Measurements from ENCODE around the gene IGF1R.

IGF1R gene

DNA sequence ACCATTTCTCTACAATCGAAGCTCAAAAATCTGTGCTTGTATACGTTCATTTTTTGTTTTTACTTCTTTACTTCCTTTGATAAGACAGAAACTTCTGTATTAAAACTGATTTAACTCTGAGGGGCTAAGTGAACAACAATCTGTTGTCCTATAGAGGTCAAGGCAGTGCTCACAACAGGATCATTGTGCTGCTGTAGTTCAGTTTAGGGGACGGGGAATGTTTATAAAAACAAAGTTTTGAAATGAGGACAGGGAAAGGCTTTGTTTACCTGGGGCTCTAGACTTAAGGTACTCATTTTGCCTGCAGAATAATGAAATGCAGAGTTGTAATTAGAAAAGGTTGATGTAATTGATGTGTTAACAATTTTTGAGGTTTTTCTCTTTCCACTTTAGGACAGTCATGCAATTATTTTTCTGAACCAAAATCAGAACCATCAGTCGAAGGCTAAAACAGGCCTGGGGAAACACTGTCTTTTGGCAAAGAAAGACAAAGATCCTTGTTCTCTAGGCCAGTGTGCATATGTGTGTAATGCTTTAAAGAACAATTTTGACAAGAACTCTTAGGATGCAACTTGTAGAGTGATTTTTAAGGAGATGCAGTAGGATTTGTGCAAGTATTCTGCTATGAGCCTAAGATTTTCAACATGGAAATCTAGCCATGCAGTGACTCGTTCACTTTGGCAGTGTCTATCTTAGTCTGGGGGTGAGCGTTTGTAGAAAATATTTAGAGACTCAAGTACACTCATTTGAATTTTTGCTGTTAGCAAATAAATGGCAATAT is 194.0 kb downstream of the IGF1R start:
- no peak for FAIRE-seq

DNA sequence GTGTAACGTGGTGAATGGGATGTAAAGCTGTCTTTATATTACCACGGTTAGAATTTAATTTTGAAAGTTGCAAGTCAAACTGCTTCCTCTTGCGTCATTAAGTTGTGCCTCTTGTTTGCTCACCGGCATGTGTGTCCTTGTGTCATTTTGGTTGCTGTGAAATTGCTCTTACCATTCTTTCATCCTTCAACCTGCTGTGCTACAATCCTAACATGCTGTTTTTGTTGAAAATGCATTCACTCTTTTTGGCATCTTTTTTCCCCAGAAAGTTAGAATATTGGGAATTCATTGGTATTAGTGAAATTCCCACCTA is 194.6 kb downstream of the IGF1R start:
- FAIRE-seq: no peak

DNA sequence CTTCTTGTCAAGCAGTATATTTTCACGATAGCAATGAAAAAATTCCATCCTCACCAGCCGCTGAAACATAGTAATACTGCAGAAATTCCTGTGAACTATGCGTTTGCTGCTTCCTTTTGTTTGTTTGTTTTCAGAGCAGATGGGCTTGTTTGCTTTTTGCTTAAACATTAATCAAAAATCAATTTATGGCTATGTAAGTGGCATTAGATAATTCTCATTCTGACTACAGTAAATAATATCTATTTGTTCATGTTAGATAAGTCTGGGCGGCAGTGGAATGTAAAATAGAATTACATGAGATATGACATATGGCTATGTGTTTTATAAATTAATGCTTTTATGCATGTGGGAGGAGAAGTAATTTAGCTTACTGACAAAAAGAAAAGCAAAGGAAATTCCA is 195.5 kb downstream of the IGF1R start:
- no peak for FAIRE-seq

DNA sequence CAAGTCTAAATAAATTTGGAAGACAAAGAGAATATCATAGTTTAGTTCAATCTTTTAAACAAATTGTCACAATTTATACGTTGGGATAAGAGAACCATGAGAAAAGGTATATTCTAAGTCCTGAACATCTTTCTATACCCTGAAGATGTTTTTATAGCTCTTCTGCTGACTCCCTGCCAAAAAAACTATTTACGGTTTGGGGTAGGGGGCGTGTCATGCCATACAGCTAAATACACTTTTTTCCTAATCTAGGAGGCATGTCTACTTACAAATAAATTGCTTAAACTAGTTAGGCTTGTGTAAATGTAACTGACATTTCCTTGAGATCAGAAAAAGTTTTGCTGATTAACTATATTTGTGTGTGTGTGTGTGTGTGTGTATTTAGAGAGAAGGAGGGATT is 195.9 kb downstream of the IGF1R start:
- no peak for FAIRE-seq

DNA sequence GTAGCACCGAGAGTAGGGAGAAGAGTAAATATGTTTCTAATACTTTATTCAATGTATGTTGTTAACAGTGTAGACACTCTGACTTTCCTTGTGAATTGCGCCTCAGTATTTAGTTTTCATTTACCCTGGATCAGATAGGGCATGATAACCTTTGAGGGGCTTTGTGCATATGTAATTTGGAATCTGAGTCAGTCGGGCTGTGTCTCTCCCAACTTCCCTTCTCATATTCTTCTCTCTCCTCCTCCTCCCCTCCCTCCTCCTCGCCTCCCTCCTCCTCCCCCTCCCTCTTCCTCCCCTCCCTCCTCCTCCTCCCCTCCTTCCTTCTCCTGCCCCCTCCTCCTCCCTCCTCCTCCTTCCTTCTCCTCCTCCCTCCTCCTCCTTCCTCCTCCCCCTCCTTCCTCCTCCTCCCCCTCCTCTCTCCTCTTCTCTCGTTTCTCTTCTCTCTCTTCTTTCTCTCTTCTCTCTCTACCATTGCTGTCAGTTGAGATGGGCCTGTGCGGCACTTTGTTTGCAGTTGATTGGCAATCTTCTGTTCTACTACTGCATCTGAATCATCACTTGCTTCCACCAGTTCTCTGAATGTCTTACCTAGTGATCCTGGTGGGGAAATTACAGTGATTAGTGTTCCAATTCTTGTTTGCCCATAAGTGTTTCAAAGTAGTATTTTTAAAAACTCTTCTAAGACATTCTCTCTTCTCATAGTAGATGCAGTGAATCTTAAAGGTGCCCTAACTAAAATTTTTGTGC is 197.0 kb downstream of the IGF1R start:
- no peak for FAIRE-seq

DNA sequence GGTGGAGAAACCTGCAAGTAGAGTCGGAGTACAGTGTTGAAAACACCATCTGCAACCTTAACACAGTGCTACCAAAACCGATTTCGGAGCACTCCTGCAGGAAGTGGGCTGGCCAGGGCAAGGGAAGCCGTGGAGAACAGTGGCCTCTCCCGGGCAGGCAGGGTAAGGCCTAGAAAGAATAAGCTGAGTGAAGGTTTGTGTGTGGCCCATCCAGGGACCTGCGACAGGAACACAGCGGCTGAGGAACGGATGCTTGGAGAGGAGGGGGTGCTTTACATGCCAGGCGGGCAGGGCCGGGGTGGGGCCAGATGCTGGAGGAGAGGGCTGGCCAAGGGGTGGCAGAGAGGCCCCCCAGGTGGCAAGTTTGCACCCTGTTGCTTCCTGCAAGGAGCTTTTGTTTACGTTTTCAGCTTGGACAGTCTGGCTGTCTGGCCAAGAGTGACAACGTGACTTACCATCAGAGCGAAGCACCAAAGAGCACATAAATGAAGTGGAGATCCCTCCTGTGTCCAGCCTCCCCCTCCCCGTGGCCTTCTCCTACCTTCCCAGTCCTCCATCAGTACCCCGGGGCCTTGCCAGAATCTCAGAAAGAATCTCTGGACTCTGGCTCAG is 202.7 kb downstream of the IGF1R start:
- no peak for FAIRE-seq

DNA sequence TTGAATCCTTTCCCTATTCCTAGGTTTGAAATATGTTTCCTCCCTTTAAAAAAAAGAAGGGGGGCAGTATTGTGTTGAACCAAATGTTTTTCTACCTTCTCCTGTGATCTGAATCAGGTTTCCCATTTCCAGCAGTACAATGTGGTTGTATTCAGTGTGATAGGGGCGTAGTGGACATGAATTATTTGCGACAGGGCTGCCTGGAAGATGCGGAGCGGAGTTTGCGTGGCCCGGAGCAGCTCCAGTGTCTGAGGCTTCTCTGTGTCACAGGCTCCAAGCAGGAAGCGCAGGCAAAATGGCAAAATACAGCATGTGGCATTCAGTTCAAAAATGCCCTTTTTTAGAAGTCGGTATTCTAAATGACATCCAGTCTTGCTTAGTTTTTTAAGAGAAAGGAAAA is 204.8 kb downstream of the IGF1R start:
- FAIRE-seq: peak; percentile 31

DNA sequence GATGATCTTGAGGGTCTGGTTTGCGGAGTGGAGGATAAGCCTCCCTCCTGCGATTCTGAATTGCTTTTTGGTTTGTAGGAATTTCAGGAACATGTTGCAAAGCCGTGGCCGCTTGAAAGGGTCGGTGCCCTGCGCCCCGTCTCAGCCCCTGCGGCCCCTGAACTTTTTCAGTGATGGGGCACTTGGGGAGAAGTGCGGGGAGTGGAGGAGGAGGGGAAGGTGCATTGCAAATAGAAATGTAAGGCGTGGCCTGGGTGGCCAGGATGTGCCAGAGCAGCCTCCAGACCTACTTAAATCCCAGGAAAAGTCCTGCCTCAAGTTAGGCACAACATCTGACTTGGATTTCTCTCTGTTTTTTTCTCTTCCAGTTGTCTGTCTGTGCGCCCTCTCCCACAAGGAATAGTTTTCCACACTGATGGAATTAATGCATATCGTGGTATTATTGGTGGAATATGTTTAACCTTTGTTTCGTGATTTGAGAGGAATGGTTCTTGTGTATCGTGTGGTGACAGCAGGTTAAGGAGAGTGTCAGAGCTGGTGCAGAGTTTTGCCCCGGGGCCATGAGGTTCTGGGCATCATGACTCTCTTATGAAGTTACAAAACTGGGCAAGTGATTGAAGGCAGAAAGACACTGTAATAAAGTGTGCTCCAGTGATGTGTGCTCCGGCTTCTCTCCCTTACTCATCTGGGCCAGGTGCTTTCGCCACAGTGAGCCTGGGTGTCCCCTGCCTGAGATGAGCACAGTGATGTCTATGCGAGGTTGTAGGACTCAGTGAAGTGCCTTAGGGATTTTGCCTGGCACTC is 205.5 kb downstream of the IGF1R start:
- FAIRE-seq: no peak

DNA sequence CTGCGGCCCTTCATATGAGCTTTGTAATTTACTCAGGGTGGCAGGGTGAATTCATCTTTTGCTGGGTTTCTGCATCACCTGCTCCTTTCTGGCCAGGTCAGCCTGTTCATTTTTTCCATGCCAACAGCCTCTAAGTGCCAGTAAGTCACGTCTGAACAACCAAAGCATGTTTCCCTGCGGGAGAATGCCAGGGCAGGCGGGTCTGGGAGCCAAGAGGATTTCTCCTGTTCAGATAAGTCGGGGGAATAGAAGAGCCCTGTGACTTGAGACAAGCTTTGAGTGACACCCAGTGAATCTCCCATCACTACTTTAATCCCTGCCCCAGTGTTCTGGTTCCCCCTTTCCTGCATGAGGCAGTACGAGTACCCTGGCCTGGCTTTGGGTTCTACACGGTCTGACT is 206.2 kb downstream of the IGF1R start:
- no peak for FAIRE-seq

DNA sequence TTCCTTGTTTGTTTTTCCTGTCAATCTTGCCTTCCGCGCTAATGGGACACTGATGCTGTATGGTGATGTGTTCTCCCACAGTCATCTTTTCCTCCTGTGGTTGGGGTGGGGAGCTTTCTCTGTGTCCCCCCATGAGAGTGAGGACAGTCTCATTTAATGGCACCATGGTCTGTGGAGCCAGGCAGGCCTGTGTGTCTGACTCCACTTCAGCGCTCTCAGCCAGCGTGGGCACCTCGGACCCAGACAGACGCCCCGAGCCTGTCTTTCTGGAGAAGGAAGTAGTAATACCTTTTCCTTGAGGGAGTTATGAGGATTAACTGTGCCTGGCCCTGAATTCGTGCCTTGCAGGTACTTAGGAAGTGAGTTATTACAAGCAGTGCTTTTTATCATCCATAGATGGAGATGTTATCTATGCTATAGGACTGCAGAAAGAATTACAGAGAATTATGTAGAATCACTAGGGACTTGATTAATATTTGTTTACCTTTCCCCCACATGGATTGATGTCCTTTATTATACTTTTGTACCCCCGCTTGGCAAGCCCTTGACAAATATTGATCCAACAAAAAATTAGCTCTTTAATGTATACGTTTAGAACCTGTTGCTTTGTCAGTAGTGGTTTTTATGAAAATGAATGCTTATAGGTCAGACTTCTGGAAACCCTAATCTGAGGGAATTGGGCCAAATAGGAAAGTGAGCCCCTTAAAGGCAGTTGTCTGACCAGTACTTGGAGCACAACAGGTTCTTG is 206.9 kb downstream of the IGF1R start:
- no peak for FAIRE-seq

DNA sequence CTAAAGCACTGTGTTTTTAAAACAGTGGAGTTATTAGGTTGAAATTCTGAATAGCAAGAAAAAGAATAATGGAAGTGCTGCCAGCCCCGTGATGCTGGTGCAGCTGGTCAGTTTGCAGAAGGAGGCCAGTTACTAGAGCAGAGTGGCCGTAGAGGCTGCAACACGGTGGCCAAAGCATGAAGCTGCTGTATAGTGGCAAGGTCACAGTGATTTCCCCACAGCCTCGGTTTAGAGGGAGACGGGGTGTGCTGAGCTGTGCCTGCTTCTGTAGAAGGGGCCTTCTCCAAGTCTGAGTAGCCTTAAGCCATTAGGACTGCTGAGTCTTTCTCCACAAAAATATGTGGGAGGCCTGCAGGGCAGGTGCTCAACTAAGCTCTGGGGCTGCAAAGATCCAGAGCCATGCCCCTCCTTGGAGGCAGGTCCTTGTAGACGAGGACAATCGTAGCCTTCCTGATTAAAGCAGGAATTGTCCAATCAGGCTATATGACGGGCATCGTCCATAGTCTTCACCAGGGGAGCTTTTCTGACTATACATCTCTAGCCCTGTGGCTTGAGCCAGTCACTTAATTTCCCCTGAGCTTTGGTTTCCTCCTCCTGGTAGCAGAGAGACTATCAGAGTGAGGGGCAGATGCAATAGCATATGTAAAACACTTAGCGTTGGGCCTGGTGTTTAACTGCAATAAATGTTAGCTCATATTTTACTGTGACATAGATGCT is 207.6 kb downstream of the IGF1R start:
- FAIRE-seq: no peak

DNA sequence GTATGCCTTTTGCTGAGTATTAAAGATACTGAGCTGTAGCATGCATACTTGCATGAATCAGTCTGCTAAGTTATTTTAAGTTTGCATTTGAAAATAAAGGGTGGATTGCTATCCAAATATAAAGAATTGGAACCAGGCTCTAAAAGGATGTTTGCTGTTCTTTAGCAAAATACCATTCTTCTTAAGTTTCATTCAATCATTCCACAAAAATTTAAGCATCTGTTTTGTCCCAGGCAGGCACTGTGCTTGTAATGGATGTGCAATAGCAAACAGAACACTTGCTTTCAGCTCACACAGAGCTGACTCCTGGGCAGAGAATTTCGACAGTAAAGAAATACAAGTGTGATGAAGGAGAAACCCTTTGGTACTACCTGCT is 208.2 kb downstream of the IGF1R start:
- no peak for FAIRE-seq

DNA sequence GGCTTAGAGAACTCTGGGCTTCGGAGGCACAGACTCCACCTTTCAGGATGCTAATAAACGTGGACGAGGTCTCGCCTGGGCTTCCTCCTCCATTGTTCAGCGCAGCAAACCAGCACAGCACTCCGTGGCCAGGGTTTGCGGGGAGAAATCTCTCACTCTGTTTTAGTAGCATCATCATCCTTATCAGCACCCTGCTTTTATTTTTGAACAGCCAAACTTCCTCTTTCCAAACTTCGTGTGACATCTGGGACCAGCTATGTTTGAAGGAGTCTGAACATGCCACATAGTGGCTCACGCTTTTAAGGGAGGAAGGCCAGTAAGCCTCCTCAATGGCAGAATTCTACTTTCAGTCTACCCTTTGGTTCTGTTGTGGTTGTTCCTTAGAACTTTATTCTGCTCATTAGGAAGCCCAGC is 210.3 kb downstream of the IGF1R start:
- FAIRE-seq: no peak

DNA sequence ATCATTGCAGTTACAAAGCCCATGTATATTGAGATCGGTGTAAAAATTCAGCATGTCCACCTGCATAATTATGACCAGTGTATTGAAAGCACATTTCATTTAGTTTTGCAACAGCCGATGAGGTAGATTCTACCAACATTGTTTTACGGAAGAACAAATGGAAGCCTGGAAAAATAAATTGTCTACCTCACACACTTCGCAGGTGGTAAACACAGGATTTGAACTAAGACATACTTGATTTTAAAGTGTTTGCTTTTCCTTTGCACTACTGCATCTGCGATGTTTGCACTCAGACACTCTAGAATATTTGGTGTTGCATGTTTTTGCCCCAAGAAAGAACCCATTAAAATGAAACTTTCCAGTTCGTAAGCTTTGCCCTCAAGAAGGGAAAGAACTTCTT is 210.8 kb downstream of the IGF1R start:
- FAIRE-seq: no peak

DNA sequence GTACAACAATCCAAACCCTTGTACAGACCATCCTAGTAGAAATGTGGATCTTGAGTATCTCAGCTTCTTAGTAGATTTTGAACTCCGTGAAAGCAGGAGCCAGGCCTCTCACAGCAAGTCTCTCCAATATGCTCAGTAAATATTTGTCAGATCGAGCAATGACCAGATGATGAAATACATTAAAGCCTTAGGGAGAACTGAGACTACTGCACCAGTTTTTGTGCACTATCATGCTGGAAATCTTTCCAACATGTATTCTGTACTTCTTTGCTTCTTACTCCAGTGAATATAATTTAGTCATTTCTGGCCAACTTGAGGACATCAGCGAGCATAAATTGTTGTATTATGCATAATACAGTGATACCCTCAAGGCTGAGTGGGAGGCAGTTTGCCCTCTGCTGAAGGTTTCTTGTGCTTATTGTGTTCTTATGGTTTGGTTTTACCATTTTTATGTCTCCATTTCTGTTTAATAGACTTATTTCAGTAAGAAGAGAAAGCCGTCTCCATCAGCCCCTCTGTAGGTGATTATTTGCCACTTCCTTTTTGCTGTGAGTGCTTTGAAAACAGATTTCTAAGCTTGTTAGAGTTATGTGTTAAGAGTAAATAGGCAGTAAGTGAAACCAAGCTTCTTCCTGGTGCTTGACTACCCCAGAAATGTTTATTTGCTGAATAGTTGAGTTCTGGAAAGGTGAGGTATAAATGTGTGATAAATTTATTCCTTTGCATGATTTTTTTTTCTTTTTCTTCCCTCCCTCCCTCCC is 212.1 kb downstream of the IGF1R start:
- FAIRE-seq: no peak

DNA sequence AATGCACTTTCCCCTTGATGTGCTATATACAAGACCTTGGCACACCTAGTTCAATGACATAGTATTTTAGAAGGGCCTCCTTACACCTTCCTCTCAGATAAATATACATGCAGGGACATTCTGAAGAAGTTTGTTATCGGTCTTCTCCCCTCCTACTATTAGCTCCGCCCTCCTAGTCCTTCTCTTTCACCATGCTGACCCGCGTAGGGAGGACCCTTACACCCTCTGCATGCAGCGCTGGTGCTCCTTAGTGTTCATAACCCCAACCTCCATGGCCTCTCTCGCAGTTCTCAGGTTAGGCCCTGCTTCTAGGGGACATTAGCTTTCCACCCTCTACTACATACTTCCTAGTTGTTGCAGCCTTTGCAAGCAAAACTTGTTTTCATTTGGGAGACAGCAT is 212.8 kb downstream of the IGF1R start:
- FAIRE-seq: no peak

DNA sequence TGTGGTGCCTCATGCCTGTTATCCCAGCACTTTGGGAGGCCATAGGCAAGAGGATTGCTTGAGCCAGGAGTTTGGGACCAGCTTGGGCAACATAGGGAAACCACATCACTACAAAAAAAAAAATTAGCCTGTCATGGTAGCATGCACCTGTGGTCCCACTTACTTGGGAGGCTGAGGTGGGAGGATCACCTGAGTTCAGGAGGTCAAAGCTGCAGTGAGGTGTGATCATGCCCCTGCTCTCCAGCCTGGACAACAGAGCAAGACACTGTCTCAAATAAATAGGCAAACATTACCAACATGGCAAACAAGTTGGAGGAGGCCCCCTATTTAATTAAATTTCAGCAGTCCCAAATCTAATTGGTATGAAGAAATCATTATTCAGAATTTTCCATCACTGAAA is 215.6 kb downstream of the IGF1R start:
- FAIRE-seq: no peak

DNA sequence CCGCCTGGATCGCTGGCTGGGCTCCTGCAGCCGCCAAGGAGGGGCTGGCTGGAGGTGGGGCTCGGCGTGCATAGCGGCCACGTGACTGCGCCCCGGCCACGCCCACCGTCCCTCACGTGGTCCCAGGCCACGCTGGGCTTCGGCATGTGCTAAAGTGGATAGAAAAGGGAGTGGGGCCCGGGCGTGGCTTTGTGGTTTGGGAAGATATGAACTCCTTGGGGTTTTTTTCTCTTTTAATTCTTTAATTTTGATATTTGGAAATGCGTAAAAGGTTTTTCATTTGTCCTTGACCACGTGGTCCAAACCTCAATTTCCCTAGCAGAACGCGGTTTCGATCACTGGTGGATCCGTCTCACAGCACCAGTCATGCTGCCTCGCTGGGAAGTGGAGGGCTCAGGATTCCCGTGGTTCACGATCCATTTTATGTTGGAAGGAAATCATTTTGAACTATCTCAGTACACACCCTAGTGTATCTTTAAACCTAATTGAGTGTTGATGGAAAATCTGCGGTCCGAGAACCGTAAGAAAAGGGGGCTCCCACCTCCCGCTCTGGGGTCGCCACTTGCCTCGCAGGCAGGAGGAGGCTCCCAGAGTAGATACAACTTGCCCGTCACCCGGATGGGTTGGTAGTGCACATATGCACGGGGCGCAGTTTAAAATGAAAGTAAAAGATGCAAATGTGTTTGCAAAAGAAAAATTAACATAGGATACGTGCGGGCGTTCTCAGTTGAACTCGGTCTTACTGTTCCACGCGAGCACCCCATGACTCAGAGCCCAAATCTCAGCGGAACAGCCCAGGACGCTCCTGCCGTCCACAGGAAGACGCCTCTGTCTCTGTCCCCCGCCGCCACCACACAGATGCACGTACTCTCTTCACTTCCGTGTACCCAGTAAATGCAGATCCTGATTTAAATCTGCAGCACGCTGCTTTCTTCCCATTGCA is 217.3 kb downstream of the IGF1R start:
- FAIRE-seq: peak; percentile 81

DNA sequence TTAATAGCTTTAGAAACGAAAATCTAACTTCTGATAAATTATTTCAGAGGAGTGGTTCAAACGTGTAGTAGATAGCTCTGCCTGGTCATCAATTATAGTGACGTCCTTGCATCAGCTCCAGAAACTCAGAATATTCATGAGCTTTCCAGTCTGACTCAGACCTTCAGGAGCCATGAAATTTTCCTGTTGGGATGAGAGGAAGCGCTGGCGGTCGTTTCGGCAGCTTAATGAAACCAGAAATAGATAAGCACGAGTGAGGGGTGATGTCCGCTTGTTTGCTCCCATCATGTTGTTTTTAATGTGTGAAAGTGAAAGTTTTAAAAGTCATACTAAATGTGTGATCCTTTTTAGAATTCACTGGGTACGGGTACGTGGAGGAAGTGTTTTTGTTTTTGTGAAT is 218.2 kb downstream of the IGF1R start:
- no peak for FAIRE-seq

DNA sequence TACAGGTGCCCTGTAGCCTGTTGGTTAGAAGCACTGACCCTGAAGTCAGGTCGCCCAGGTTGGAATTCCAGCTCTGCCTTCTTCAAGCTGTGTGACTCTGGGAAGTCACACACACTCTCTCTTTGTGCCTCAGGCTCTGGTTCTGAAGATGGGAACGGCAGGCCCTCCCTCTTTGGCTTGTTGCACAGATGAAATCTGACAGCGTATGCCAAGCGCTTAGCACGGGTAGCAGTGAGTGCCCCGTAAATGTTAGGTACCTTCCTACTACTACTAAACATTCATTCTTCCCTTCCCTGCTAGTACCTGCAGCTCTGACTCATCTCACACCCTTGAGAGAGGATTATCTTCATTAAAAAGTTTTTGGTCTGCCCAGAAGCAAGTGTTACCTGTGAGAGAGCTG is 220.2 kb downstream of the IGF1R start:
- no peak for FAIRE-seq

Measured in TTC549 (cell line).